NOMO-1 treated with DMSO at 0.1 percent for 48 hours (cell line): Measurements from ENCODE around the gene KIAA1958.

ENCODE experiments used
- DNase-seq: peaks from one replicate; lab custom pipeline; 2025; ENCODE audit not compliant: unreplicated experiment; lab: John Stamatoyannopoulos, UW

Gene KIAA1958

GRCh38 chr9:112599732-112600131 lies 113.1 kb downstream of the KIAA1958 start:
- DNase-seq = no peak

- no peak for DNase-seq
Observed at GRCh38 chr9:112601636-112602035, 115.0 kb downstream of the KIAA1958 start.

GRCh38 chr9:112604790-112605189 lies 118.2 kb downstream of the KIAA1958 start:
- no peak for DNase-seq

GRCh38 chr9:112605518-112605917 lies 118.9 kb downstream of the KIAA1958 start:
- DNase-seq = no peak

- DNase-seq = no peak
Observed at GRCh38 chr9:112605963-112606699, 119.5 kb downstream of the KIAA1958 start.

GRCh38 chr9:112608851-112609250 lies 122.2 kb downstream of the KIAA1958 start:
- no peak for DNase-seq

GRCh38 chr9:112615584-112616266 lies 129.1 kb downstream of the KIAA1958 start:
- no peak for DNase-seq

- DNase-seq = no peak
Observed at GRCh38 chr9:112617371-112617770, 130.7 kb downstream of the KIAA1958 start.

GRCh38 chr9:112618385-112619009 lies 131.9 kb downstream of the KIAA1958 start:
- no peak for DNase-seq

- no peak for DNase-seq
Observed at GRCh38 chr9:112620388-112620787, 133.8 kb downstream of the KIAA1958 start.

GRCh38 chr9:112621018-112621655 lies 134.5 kb downstream of the KIAA1958 start:
- peak; percentile 52 for DNase-seq

- no peak for DNase-seq
Observed at GRCh38 chr9:112623198-112623597, 136.6 kb downstream of the KIAA1958 start.

GRCh38 chr9:112624711-112625707 lies 138.4 kb downstream of the KIAA1958 start:
- no peak for DNase-seq

GRCh38 chr9:112629671-112630485 lies 143.3 kb downstream of the KIAA1958 start:
- no peak for DNase-seq

- DNase-seq = peak; percentile 57
Observed at GRCh38 chr9:112631313-112632070, 144.9 kb downstream of the KIAA1958 start.

GRCh38 chr9:112640311-112640710 lies 153.7 kb downstream of the KIAA1958 start:
- DNase-seq = no peak

- DNase-seq = no peak
Observed at GRCh38 chr9:112642126-112642525, 155.5 kb downstream of the KIAA1958 start.

GRCh38 chr9:112647596-112647995 lies 161.0 kb downstream of the KIAA1958 start:
- DNase-seq = no peak

GRCh38 chr9:112648624-112649023 lies 162.0 kb downstream of the KIAA1958 start:
- DNase-seq = no peak
